NCI-H345 (cell line): Measurements from ENCODE around the gene RPRD1B.

Source experiments
- DNase-seq: peaks from one replicate; lab custom pipeline; 2025; lab: John Stamatoyannopoulos, UW

RPRD1B gene

DNA sequence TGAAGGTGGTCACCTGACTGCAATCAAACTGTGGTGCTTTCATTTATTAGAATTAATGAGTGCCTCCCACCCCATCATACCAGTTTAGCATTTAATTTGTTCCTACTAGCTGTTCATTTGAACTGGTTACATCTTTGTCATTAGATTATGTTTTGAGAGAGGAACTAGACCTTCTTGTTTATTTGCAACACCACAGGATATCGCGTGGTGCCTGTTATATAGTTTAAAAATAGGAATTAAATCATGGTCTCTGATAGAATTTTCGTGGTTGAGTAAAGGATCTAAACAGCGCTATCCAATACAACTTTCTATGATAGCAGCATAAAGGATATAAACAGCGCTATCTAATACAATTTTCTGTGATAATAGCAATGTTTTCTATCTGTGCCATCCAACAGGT, 2.8 kb downstream of the RPRD1B start:
- no peak for DNase-seq

DNA sequence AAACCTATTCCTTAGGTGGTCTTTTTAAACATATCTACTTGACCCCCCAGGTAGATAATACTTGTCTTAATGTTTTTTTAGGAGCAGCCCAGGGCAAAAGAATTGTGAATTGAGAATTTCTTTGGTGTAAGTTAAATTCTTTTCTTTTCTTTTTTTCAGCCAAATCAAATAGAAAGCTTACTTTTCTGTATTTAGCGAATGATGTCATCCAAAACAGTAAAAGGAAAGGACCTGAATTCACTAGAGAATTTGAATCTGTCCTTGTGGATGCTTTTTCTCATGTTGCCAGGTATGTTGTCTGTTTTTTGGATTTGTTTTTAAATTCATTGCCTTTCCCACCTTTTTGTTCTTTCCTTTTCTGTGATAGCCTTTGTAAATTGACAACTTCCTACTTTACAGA, 6.7 kb downstream of the RPRD1B start:
- no peak for DNase-seq

DNA sequence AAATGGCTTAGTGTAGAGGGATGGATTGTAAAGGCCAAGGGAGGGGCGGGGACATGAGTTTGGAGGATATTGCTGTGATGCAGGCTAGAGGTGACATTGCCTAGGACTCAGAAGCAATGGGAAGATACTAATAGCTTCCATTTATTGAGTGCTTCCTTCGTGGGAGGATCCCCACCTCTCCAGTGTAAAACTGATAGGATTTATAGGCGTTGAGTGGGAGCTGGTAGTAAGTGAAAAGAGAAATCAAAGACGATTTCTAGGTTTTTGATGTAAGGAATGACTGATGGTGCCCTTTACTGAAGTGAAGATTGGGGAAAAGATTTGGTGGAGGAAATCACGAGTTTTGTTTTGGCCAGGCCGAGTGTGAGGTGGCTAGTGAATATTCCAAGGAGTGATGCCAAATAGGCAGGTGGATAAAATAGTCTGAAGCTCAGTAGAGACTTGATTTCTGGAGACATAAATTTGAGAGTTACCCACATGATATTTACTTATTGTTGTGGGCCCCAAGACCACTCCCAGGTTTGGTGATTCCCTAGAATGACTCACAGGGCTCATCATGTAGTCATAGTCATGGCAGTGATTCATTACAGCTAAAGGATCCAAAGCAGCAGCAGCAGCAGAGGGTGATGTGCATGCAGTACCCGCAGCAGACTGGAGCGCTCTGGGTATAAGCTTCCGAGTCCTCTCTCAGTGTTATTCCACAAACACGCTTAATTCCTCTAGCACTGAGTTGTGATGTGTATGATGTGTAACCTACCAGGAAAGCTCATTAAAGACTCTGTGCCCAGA, 10.2 kb downstream of the RPRD1B start:
- no peak for DNase-seq

DNA sequence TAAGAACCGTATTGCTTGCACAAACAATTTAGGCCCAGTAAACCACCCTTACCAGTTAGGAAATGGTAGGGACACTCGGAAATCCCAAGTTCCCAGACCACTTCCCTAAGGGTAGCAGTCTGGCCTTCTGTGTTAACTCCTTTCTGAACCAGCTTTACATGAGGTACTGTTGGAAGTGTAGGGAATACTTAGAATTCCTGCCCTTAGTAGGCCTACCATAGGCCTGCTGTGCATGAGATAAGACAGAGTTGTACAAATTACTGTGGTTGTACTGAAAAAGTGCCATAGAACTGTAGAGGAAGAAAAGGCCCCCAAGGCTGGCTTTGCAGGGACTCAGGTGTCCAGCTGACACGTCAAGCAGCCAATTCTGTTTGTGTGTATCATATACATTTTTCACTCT, 11.1 kb downstream of the RPRD1B start:
- DNase-seq, result no peak

DNA sequence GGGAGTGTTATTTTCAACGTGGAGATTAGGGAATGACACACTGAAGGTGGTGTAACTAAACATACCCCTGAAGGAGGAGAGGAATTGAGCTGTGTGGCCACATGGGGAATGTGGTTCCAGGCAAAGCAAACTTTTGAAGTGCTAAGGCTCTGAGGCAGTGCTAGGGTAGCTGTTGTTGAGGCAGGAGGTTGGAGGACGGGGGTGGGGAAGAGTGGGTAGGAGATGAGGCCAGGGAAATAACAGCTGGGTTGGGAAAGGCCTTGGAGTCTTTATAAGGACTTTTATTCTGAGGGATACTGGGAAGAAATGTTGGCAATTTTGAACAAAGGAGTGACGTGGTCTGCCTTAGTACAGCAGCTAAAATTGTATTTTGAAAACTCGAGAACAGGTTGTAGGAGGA, 13.0 kb downstream of the RPRD1B start:
- DNase-seq, result no peak

DNA sequence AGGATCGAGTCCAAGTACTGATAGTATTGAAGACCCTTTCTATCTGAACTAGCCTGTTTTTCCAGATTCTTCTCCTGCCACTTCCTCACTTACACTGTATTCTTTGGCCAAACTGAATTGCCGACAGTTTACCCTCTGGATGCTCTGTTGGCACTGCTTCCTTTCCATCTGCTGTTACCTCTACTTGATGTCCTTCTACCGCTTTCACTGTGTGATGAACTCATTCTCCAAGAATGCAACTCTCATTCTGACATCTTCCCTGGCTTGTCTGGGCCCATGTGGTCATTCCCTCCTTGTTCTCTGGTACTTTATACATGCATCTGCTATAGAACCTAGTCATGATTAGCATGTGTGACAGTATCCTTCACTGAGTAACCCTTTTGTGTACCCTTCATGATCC, 16.3 kb downstream of the RPRD1B start:
- DNase-seq, result no peak

DNA sequence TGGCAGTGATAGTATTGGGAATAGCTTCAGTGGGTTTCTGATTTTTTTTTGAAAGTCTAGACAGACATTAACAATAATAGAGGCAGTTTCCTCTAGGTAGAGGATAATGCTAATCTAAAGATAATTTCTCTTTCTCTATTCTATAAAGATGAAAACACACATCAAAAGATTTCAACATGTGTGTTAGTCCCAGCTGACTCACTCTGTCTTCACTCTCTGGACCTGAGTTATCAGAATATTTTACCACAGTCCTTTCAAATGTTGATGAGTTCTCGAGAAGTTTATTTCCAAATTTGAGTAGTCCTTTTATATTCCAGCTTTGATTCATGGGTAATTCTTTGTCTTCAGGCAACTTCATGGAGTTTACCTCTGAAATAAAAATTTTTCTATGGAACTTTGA, 17.1 kb downstream of the RPRD1B start:
- no peak for DNase-seq

DNA sequence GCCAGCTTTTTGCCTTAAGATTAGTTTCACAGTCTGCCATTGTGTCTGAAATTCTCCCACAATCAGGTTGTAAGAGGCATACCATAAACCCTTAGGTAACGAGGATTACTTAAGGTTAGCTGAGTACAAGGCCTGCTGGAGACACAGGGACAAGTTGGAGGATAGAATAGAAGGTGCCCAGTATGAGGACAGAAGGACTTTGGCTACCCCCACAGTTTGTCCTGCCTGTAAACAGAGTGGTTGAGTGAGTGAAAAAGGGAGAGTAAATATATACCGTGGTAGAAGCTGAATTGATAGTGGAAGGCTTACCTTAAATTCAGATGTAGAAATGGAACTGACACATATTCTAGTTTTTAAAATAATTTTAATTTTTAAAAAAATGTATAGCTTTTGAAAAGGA, 19.3 kb downstream of the RPRD1B start:
- no peak for DNase-seq

DNA sequence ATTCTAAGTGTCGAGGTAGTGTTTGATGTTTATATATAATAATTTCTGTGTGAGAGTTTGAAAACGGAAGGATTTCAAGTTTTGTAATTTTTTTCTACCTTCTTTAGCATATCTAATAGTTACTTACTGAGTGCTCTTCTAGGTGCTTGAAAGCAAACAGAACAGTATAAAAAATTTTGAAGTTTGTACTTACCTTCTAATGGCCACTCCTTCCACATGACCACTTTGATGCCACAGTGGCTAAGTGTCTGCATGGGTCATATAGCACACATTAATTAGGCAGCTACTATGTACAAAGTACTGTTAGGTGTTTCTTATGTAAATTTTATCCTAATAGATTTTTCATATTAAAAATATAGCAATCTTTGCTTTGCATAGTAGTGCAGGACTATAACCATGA, 21.1 kb downstream of the RPRD1B start:
- DNase-seq, result no peak

DNA sequence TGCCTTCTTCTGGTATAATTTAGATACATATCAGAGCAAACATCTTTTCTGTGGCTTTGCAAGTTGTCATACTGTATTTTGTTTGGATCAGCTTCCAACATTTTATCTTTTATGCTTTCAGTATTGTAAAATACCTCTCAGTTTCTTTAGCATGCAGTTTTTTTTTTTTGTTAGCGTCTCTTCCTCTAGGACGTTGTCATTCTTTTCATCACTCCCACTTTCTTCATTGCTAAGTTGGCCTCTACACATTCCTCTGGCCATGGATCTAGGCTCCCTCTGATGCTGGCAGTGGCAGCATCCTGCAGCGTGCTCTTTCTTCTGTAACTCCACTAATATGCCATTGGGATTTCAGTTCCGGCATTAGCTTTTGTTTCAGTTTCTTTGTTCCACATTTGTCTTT, 21.7 kb downstream of the RPRD1B start:
- DNase-seq, result no peak

DNA sequence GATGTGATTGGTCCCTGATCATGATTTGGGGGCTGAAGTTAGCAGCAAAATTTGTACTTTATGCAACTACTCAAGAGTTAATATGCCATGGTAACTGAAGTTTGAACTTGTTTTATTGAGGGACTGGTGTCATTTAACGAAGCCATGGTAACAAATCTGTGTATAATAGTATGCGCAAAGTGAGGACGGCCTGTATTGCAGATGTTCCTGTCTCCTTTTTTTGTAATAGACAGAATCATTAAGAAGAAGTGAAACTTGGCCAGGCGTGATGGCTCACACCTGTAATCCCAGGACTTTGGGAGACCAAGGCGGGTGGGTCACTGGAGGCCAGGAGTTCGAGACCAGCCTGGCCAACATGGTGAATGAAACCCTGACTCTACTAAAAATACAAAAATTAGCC, 22.3 kb downstream of the RPRD1B start:
- DNase-seq, result no peak

DNA sequence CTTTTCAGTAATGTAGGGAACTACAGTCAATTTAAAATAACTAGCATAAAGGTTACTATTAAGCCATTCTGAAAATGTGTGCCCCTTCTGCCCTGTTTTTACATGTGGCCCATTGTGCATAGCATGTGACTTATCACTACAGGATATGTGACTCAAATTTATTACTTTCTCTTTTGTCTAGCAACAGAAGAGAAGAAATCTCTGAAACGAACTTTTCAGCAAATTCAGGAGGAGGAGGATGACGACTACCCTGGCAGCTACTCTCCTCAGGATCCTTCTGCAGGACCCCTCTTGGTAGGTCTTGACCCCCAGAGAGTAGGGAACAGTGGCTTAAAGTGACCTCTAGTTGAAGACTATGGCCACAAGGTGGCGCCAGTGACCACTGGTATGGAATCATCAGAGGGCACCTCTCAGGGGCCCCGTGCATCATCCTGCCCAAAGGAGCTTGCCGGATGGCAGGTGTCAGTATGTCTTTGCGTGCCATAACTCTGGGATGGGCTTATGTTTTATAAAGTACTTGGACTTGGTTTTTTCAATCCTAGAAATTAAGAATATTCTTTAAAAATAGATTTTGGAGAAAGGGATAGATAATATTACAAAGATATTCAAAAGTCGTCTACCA, 23.9 kb downstream of the RPRD1B start:
- peak; percentile 80 for DNase-seq

DNA sequence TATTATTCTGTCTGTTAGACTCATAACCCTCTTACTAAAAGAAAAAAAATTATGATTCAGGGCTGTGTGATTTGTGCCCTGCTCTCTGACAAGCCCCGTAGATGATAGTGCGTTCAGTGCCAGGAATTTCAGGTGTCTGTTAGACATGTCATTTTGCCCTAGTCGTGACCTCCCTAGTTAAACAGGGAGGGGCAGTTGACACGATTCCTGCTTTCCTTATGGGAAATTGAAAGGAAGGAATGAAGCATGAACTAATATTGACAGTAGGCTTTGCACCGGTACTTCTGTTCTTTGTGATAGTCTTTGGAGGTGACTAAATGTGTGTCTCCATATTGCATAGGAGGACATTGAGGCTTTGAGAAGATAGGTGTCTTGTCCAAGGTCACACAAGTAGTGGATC, 26.3 kb downstream of the RPRD1B start:
- no peak for DNase-seq

DNA sequence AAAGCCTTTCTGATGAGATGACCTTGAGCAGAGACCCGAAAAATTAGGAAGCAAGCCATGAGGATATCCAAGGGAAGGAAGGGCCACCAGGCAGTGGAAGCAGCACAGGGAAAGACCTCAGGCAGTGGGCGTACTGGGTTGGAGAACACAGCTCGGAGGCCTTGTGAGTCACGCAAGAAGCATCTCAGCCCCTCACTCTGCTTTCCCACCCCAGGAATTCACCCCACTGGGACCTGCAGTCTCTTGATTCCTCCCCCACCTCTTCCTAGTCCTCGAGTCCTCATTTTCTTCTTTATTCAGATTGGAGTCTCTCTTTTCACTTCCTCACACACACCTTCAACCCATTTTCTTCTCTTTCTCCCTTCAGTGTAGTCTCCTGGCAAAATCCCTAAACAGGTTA, 27.0 kb downstream of the RPRD1B start:
- no peak for DNase-seq

DNA sequence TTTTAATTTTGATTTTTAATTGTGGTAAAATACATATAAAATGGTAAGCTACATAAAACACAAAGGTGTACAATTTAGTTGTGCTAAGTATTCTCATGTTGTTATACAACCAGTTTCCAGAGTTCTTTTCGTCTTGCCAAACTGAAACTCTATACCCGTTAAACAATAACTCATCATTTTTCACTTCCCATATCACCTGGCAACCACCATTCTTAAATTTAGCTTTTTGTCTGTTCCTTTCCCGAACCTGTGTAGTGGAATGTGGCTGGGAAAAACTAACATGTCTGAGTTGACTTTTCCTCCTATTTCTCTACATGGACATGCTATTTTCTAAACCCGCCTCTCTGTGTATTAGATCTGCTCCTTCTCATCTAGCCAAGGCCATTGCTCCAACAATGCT, 27.6 kb downstream of the RPRD1B start:
- no peak for DNase-seq

DNA sequence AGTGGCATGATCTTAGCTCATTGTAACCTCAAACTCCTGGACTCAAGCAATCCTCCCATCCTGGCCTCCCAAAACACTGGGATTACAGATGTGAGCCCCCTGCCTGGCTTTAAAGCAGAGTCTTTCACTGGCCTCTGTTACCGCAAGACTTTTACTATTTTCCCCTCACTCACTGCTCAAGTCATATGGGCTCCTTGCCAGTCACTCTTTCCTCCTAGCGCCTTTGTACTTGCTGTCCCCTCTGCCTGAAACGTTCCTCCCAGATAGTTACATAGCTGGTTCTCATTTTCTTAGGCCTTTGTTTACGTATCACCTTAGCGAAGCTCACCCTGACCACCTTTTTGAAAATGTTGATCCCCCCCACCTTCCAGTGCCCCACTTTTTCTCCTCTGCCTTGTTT, 29.3 kb downstream of the RPRD1B start:
- DNase-seq, result no peak

DNA sequence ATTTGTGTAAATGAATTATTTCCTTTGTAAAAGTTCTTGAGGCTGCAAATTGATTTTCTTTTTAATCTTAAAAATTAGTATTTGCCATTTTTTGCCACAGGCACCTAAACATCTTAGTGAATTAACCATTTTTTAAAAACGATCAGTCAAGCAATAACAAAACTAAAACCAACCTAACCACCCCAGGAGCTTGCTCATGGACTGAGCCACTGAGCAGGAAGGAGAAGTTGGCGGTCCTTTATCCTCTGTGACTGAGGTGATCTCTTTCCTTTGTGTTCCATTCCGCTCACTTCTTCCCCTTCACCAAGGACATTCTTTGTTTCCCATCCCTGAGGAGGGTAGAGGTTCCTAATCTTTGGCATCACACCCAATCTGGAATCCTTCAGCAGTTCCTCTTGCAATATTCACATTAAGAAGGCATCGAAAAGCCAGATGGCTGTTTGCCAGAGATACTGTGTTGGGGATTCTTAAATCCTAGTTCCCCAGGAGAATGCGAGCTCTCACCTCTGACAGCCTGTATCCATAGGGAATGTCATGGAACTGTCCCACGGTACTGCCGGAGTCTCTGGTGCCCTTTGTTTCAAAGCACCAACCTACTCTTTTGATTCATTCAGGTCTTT, 30.5 kb downstream of the RPRD1B start:
- no peak for DNase-seq

DNA sequence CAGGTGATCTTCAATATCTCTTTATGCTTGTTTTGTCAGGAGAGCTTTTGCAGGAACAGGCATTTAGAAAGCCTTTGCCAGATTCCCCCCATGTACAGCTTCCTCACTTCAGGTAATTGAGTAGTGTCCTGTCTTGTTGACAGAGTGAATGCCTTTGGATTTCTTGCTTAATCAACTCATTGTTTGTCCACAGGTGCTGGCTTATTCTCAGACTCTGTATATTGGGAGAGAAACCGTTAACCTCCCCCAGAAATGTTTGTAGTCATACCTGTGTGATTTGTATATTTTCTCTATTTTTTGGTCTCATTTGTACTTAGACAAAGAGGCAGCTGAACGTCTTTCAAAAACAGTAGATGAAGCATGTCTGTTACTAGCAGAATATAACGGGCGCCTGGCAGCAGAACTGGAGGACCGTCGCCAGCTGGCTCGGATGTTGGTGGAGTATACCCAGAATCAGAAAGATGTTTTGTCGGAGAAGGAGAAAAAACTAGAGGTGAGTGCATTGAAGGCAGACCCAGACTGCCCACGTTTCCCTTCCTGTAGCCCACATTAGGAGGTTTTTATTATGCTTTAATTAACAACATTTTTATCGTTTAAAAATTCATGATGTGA, 32.3 kb downstream of the RPRD1B start:
- no peak for DNase-seq

DNA sequence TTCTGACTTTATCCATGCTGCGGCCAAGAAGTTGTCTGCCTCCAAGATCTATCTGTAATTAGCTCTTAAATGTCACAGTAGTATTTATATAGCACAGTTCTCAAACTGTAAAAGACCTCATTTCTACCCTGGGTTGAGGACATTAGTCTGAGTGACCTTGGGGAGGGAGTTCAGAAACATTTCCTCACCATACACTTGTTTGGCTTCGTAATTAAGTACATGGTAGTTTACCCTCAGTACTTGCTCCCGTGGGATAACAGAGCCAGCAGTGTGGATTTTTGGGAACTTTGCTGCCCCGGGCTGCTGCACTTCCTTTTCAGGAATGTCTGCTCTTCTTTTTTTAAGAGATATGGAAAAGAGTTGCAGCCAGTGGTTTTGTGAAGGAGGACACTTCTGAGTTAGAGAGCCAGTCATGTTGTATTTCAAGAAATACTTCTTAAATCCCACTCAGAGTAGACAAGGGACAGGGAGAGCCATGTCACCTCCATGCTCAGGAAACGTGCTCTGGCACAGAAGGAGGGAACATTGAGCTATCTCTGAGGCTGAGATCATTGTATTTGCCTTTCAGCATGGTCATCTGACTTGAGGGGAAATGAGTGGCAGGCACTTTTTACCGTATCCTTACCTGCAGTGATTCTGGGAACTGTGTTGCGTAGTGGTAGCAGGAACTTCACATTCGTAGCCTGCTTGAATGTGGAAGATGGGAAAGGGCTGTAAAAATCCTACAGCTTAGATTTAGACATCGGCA, 33.6 kb downstream of the RPRD1B start:
- DNase-seq, result no peak

DNA sequence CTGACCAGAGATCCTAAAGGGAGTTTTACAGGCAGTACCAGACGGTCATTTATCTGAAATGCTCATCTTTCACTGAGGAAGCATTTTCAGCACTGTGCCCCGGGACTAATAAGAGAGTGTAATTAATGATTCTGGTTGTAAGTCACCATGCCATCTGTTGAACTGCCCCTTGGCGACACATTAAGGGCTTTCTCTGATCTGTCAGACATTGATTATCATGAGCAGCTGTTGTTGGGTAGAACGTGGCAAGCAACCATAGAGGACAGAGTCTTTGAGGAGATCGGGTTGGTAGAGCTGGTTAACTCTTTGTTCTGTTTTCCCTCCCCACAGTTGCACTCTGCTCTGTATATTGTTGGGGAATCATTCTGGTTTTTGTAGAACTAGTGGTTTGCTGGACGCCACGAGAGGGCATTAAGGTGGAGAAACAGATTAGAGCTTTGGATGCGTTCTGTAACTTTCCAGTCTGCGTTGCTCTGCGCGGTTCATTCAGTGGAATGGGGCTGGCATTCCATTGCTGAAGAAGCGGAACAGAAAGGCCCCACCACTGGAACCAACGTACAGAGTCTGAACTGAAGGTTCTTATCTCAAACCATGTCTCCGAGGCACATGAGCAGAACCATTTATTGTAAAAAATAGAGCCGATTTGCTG, 34.3 kb downstream of the RPRD1B start:
- DNase-seq, result no peak

DNA sequence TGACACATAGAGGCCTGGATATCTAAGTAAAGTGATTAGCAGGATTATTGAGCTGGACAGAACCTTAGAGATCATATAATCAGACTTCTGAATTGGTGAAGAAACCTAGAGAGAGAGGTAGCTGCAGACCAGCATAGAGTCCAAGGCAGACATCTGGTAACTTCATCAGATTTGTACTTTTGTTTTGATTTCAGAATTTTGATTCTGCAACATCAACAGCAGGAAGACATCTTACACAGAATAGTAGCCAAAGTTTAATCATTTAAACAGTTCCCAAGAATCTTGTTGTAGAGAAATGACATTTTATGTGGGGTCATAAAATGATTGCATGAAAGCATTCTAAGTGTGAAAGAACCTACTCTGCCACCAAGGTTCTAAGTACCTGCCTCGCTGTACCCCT, 39.4 kb downstream of the RPRD1B start:
- DNase-seq, result no peak
